Measurements from ENCODE around the gene HS1BP3. TPM values are rescaled to one million over a fixed set of nuclear protein-coding genes. Genes with fewer than 3 reads are reported as not detected.

Gene HS1BP3
- 44.4 to 48.9 TPM (median 46.9 TPM) in 5 replicates for total RNA-seq (2022; extraction: Qiagen RNA extraction)

GRCh38 chr2:20650877-20651730, at the start of gene HS1BP3:
TSS of gene HS1BP3 (minus strand) at chr2:20651098. CDS start at chr2:20651063, 35 bp downstream.

GRCh38 chr2:20666304-20667150, 15.6 kb upstream of the HS1BP3 start, which contains the start of gene GDF7:
TSS of gene GDF7 (plus strand) at chr2:20667144. CDS start at chr2:20667240, 96 bp downstream.

Other genes with a start within 250 kb of the HS1BP3 start
- 346 to 470 TPM (median 402 TPM) in 5 replicates for gene RHOB, start 204.0 kb downstream of the HS1BP3 start, total RNA-seq (2022; extraction: Qiagen RNA extraction)
- 0.07 to 0.13 TPM (median 0.09 TPM) in 5 replicates for gene GDF7, start 16.0 kb upstream of the HS1BP3 start, total RNA-seq (2022; extraction: Qiagen RNA extraction)
- gene LDAH, start 172.0 kb upstream of the HS1BP3 start, total RNA-seq (2022; extraction: Qiagen RNA extraction): 15.7 to 26.2 TPM (median 19.8 TPM) in 5 replicates

All from A549 treated with Hydrocortisone at 1 μM for 4 hours (cell line).